ENCODE results near the gene TRAF3. TPM values are rescaled to one million over a fixed set of nuclear protein-coding genes. Genes with fewer than 3 reads are reported as not detected.

TRAF3 gene
- total RNA-seq, 1 donor from 2014 or later: 25.9 TPM

- Mint-ChIP-seq H3K27me3 (ENCODE audit: low read depth, unreplicated experiment) (no peaks in the 10 kb centered on the region), H3K36me3 (ENCODE audit: low read depth, unreplicated experiment) (peaks cover 30% of the 10 kb centered on the region), H3K27ac (ENCODE audit: unreplicated experiment) (no peak overlapping the region), H3K4me3 (ENCODE audit: unreplicated experiment) (no peak overlapping the region), H3K9me3 (ENCODE audit: unreplicated experiment) (no peaks in the 10 kb centered on the region), H3K4me1 (ENCODE audit: low read depth, unreplicated experiment) (peaks cover 7% of the 10 kb centered on the region)
- no peaks in the 10 kb centered on the region for H3K9me3 ChIP-seq (ENCODE audit: insufficient read depth, low read depth, low read length)
- H3K4me1 ChIP-seq (ENCODE audit: insufficient read depth, low read length): no peaks in the 10 kb centered on the region
- peaks cover 30% of the 10 kb centered on the region for H3K36me3 ChIP-seq (ENCODE audit: insufficient read depth, low read length)
- no peak overlapping the region for H3K4me3 ChIP-seq (ENCODE audit: insufficient read depth, low read depth, low read length)
- no peak overlapping the region for H3K27ac ChIP-seq (ENCODE audit: low read depth, low read length)
- H2AFZ ChIP-seq (ENCODE audit: low read depth, low read length): no peak overlapping the region
- peaks cover 49% of the 10 kb centered on the region for H4K20me1 ChIP-seq (ENCODE audit: insufficient read depth, low read length)
- TF ChIP-seq EZH2 (IDR thresholded peaks at IDR 0.05; ENCODE audit: insufficient read depth, low read length) (no peak), CTCF (IDR thresholded peaks at IDR 0.05; ENCODE audit: insufficient read depth, low read depth, low read length) (no peak)
- no peaks in the 10 kb centered on the region for H3K79me2 ChIP-seq (ENCODE audit: insufficient read depth, low read length)
- no peaks in the 10 kb centered on the region for H3K27me3 ChIP-seq (ENCODE audit: insufficient read depth, low read length)
- no peak overlapping the region for H3K4me2 ChIP-seq (ENCODE audit: low read length)
- FAIRE-seq (no peak), DNase-seq (ENCODE audit: low read depth) (no peak)
- no peak overlapping the region for H3K9ac ChIP-seq (ENCODE audit: low read length)
Measured at GRCh38 chr14:102937331-102938175, 160.3 kb downstream of the TRAF3 start.

GRCh38 chr14:102938191-102938590 is 160.9 kb downstream of the TRAF3 start:
- H3K9ac ChIP-seq (ENCODE audit: low read length): no peak overlapping the region
- DNase-seq (ENCODE audit: low read depth): no peak
- Mint-ChIP-seq H3K27me3 (ENCODE audit: low read depth, unreplicated experiment) (no peaks in the 10 kb centered on the region), H3K27ac (ENCODE audit: unreplicated experiment) (no peak overlapping the region), H3K4me1 (ENCODE audit: low read depth, unreplicated experiment) (peaks cover 7% of the 10 kb centered on the region), H3K9me3 (ENCODE audit: unreplicated experiment) (no peaks in the 10 kb centered on the region), H3K36me3 (ENCODE audit: low read depth, unreplicated experiment) (peaks cover 30% of the 10 kb centered on the region), H3K4me3 (ENCODE audit: unreplicated experiment) (no peak overlapping the region)
- H3K4me3 ChIP-seq (ENCODE audit: insufficient read depth, low read depth, low read length): no peak overlapping the region
- H3K27me3 ChIP-seq (ENCODE audit: insufficient read depth, low read length): no peaks in the 10 kb centered on the region
- TF ChIP-seq EZH2 (IDR thresholded peaks at IDR 0.05; ENCODE audit: insufficient read depth, low read length): no peak
- TF ChIP-seq CTCF (IDR thresholded peaks at IDR 0.05; ENCODE audit: insufficient read depth, low read depth, low read length): no peak
- H3K36me3 ChIP-seq (ENCODE audit: insufficient read depth, low read length): peaks cover 28% of the 10 kb centered on the region
- FAIRE-seq: no peak
- no peak overlapping the region for H3K4me2 ChIP-seq (ENCODE audit: low read length)
- H3K9me3 ChIP-seq (ENCODE audit: insufficient read depth, low read depth, low read length): no peaks in the 10 kb centered on the region
- H3K27ac ChIP-seq (ENCODE audit: low read depth, low read length): no peak overlapping the region
- H2AFZ ChIP-seq (ENCODE audit: low read depth, low read length): no peak overlapping the region
- no peaks in the 10 kb centered on the region for H3K79me2 ChIP-seq (ENCODE audit: insufficient read depth, low read length)
- no peaks in the 10 kb centered on the region for H3K4me1 ChIP-seq (ENCODE audit: insufficient read depth, low read length)
- peaks cover 45% of the 10 kb centered on the region for H4K20me1 ChIP-seq (ENCODE audit: insufficient read depth, low read length)

- peaks cover 34% of the 10 kb centered on the region for H3K36me3 Mint-ChIP-seq (ENCODE audit: low read depth, unreplicated experiment)
- FAIRE-seq: no peak
Measured at GRCh38 chr14:102939329-102939728, 162.1 kb downstream of the TRAF3 start.

More at GRCh38 chr14:102939329-102939728, 162.1 kb downstream of the TRAF3 start:
- no peaks in the 10 kb centered on the region for H3K4me1 ChIP-seq (ENCODE audit: insufficient read depth, low read length)
- H3K4me3 Mint-ChIP-seq (ENCODE audit: unreplicated experiment): no peak overlapping the region
- H3K4me1 Mint-ChIP-seq (ENCODE audit: low read depth, unreplicated experiment): peaks cover 7% of the 10 kb centered on the region
- no peaks in the 10 kb centered on the region for H3K27me3 ChIP-seq (ENCODE audit: insufficient read depth, low read length)
- H3K79me2 ChIP-seq (ENCODE audit: insufficient read depth, low read length): no peaks in the 10 kb centered on the region
- H3K9me3 ChIP-seq (ENCODE audit: insufficient read depth, low read depth, low read length): no peaks in the 10 kb centered on the region
- H3K9me3 Mint-ChIP-seq (ENCODE audit: unreplicated experiment): no peaks in the 10 kb centered on the region
- H3K4me3 ChIP-seq (ENCODE audit: insufficient read depth, low read depth, low read length): no peak overlapping the region
- TF ChIP-seq CTCF (IDR thresholded peaks at IDR 0.05; ENCODE audit: insufficient read depth, low read depth, low read length) (no peak), EZH2 (IDR thresholded peaks at IDR 0.05; ENCODE audit: insufficient read depth, low read length) (no peak)
- no peak for DNase-seq (ENCODE audit: low read depth)
- H2AFZ ChIP-seq (ENCODE audit: low read depth, low read length): no peak overlapping the region
- peaks cover 29% of the 10 kb centered on the region for H3K36me3 ChIP-seq (ENCODE audit: insufficient read depth, low read length)
- no peak overlapping the region for H3K27ac Mint-ChIP-seq (ENCODE audit: unreplicated experiment)
- H3K27ac ChIP-seq (ENCODE audit: low read depth, low read length): no peak overlapping the region
- peaks cover 38% of the 10 kb centered on the region for H4K20me1 ChIP-seq (ENCODE audit: insufficient read depth, low read length)
- H3K27me3 Mint-ChIP-seq (ENCODE audit: low read depth, unreplicated experiment): no peaks in the 10 kb centered on the region
- no peak overlapping the region for H3K4me2 ChIP-seq (ENCODE audit: low read length)
- H3K9ac ChIP-seq (ENCODE audit: low read length): no peak overlapping the region

Measured in astrocyte (in vitro differentiated cells and primary cell).